ENCODE data around the gene SLF2. TPM values are rescaled to one million over a fixed set of nuclear protein-coding genes. Genes with fewer than 3 reads are reported as not detected.

SLF2 gene
- total RNA-seq, 1 donor from 2014 or later = 20.3 TPM

DNA sequence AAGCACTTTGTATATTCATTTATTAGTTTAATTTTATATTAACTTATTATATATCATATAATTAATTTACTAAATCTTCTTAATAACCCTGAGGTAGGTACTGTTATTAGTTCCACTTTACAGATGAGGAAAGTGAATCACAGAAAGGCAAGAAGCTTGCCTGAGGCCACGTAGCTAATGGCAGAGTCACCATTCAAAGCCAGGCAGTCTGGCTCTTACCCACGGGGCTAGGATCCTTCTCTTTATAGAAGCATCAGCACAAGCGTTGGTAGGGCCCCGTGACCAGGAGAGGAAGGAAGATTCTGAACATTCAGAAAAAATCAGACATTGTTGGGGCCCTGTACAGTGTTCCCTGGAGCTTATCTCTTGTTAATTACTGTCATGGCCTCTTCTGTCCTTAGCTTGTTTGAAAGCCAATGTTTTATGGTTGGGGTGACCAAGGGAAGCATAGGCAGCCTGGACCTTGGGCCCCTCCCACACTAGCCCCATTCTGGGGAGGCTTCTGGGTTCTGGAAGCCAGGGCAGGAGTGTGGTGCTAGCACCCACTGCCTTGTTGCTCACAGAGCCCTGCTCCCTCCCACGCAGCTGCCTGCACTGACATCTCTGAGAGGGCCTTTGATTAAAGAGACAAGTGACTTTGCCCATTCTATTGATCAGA is 31.1 kb upstream of the SLF2 start:
- H3K4me2 ChIP-seq (ENCODE audit: low read length) = peak overlapping the region; percentile 75
- H3K4me3 Mint-ChIP-seq (ENCODE audit: unreplicated experiment) = no peak overlapping the region
- H3K36me3 Mint-ChIP-seq (ENCODE audit: low read depth, unreplicated experiment) = peaks cover 2% of the 10 kb centered on the region
- H4K20me1 ChIP-seq (ENCODE audit: insufficient read depth, low read length) = no peaks in the 10 kb centered on the region
- no peaks in the 10 kb centered on the region for H3K36me3 ChIP-seq (ENCODE audit: insufficient read depth, low read length)
- H3K4me1 ChIP-seq (ENCODE audit: insufficient read depth, low read length) = peaks cover 29% of the 10 kb centered on the region
- H3K27me3 ChIP-seq (ENCODE audit: insufficient read depth, low read length) = no peaks in the 10 kb centered on the region
- no peaks in the 10 kb centered on the region for H3K9me3 ChIP-seq (ENCODE audit: insufficient read depth, low read depth, low read length)
- no peak overlapping the region for H3K4me3 ChIP-seq (ENCODE audit: insufficient read depth, low read depth, low read length)
- no peaks in the 10 kb centered on the region for H3K79me2 ChIP-seq (ENCODE audit: insufficient read depth, low read length)
- H3K27ac ChIP-seq (ENCODE audit: low read depth, low read length) = no peak overlapping the region
- TF ChIP-seq, protein P1, sequence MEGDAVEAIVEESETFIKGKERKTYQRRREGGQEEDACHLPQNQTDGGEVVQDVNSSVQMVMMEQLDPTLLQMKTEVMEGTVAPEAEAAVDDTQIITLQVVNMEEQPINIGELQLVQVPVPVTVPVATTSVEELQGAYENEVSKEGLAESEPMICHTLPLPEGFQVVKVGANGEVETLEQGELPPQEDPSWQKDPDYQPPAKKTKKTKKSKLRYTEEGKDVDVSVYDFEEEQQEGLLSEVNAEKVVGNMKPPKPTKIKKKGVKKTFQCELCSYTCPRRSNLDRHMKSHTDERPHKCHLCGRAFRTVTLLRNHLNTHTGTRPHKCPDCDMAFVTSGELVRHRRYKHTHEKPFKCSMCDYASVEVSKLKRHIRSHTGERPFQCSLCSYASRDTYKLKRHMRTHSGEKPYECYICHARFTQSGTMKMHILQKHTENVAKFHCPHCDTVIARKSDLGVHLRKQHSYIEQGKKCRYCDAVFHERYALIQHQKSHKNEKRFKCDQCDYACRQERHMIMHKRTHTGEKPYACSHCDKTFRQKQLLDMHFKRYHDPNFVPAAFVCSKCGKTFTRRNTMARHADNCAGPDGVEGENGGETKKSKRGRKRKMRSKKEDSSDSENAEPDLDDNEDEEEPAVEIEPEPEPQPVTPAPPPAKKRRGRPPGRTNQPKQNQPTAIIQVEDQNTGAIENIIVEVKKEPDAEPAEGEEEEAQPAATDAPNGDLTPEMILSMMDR (IDR thresholded peaks at IDR 0.05; ENCODE audit: insufficient read depth, low read depth, low read length) = no peak
- no peak for TF ChIP-seq EZH2 (IDR thresholded peaks at IDR 0.05; ENCODE audit: insufficient read depth, low read length)
- H3K27me3 Mint-ChIP-seq (ENCODE audit: low read depth, unreplicated experiment) = peaks cover 74% of the 10 kb centered on the region
- H3K27ac Mint-ChIP-seq (ENCODE audit: unreplicated experiment) = no peak overlapping the region
- no peaks in the 10 kb centered on the region for H3K9me3 Mint-ChIP-seq (ENCODE audit: unreplicated experiment)
- peak overlapping the region; percentile 9 for H2AFZ ChIP-seq (ENCODE audit: low read depth, low read length)
- peak overlapping the region; percentile 35 for H3K9ac ChIP-seq (ENCODE audit: low read length)
- DNase-seq (ENCODE audit: low read depth) = no peak
- no peak for FAIRE-seq
- peaks cover 3% of the 10 kb centered on the region for H3K4me1 Mint-ChIP-seq (ENCODE audit: low read depth, unreplicated experiment)

GRCh38 chr10:100882252-100882651 is 30.5 kb upstream of the SLF2 start:
- no peaks in the 10 kb centered on the region for H3K36me3 Mint-ChIP-seq (ENCODE audit: low read depth, unreplicated experiment)
- no peak for DNase-seq (ENCODE audit: low read depth)
- Histone ChIP-seq H3K9ac (ENCODE audit: low read length) (peak overlapping the region; percentile 35), H3K4me1 (ENCODE audit: insufficient read depth, low read length) (peaks cover 29% of the 10 kb centered on the region), H3K4me3 (ENCODE audit: insufficient read depth, low read depth, low read length) (no peak overlapping the region), H3K36me3 (ENCODE audit: insufficient read depth, low read length) (no peaks in the 10 kb centered on the region), H3K27me3 (ENCODE audit: insufficient read depth, low read length) (no peaks in the 10 kb centered on the region), H3K27ac (ENCODE audit: low read depth, low read length) (peak overlapping the region; percentile 42), H3K79me2 (ENCODE audit: insufficient read depth, low read length) (no peaks in the 10 kb centered on the region), H4K20me1 (ENCODE audit: insufficient read depth, low read length) (no peaks in the 10 kb centered on the region), H3K4me2 (ENCODE audit: low read length) (peak overlapping the region; percentile 75), H3K9me3 (ENCODE audit: insufficient read depth, low read depth, low read length) (no peaks in the 10 kb centered on the region), H2AFZ (ENCODE audit: low read depth, low read length) (peak overlapping the region; percentile 54)
- no peak for TF ChIP-seq EZH2 (IDR thresholded peaks at IDR 0.05; ENCODE audit: insufficient read depth, low read length)
- TF ChIP-seq, protein P1 (IDR thresholded peaks at IDR 0.05; ENCODE audit: insufficient read depth, low read depth, low read length) = no peak
- H3K9me3 Mint-ChIP-seq (ENCODE audit: unreplicated experiment) = no peaks in the 10 kb centered on the region
- H3K4me3 Mint-ChIP-seq (ENCODE audit: unreplicated experiment) = no peak overlapping the region
- no peak for FAIRE-seq
- H3K27me3 Mint-ChIP-seq (ENCODE audit: low read depth, unreplicated experiment) = peaks cover 74% of the 10 kb centered on the region
- peaks cover 3% of the 10 kb centered on the region for H3K4me1 Mint-ChIP-seq (ENCODE audit: low read depth, unreplicated experiment)
- H3K27ac Mint-ChIP-seq (ENCODE audit: unreplicated experiment) = no peak overlapping the region

- no peak for FAIRE-seq
- H3K4me2 ChIP-seq (ENCODE audit: low read length) = peak overlapping the region; percentile 75
- peak overlapping the region; percentile 35 for H3K9ac ChIP-seq (ENCODE audit: low read length)
Observed at GRCh38 chr10:100882671-100883311, 30.0 kb upstream of the SLF2 start.

More at GRCh38 chr10:100882671-100883311, 30.0 kb upstream of the SLF2 start:
- Histone ChIP-seq H2AFZ (ENCODE audit: low read depth, low read length) (peak overlapping the region; percentile 54), H3K9me3 (ENCODE audit: insufficient read depth, low read depth, low read length) (no peaks in the 10 kb centered on the region), H3K36me3 (ENCODE audit: insufficient read depth, low read length) (no peaks in the 10 kb centered on the region), H3K27ac (ENCODE audit: low read depth, low read length) (peak overlapping the region; percentile 42), H3K27me3 (ENCODE audit: insufficient read depth, low read length) (no peaks in the 10 kb centered on the region), H3K4me1 (ENCODE audit: insufficient read depth, low read length) (peaks cover 29% of the 10 kb centered on the region), H3K4me3 (ENCODE audit: insufficient read depth, low read depth, low read length) (no peak overlapping the region), H3K79me2 (ENCODE audit: insufficient read depth, low read length) (no peaks in the 10 kb centered on the region), H4K20me1 (ENCODE audit: insufficient read depth, low read length) (no peaks in the 10 kb centered on the region)
- H3K27ac Mint-ChIP-seq (ENCODE audit: unreplicated experiment) = no peak overlapping the region
- TF ChIP-seq, protein P1 (IDR thresholded peaks at IDR 0.05; ENCODE audit: insufficient read depth, low read depth, low read length) = no peak
- TF ChIP-seq EZH2 (IDR thresholded peaks at IDR 0.05; ENCODE audit: insufficient read depth, low read length) = no peak
- H3K9me3 Mint-ChIP-seq (ENCODE audit: unreplicated experiment) = no peaks in the 10 kb centered on the region
- peaks cover 3% of the 10 kb centered on the region for H3K4me1 Mint-ChIP-seq (ENCODE audit: low read depth, unreplicated experiment)
- peaks cover 73% of the 10 kb centered on the region for H3K27me3 Mint-ChIP-seq (ENCODE audit: low read depth, unreplicated experiment)
- DNase-seq (ENCODE audit: low read depth) = peak; percentile 61
- no peak overlapping the region for H3K4me3 Mint-ChIP-seq (ENCODE audit: unreplicated experiment)
- no peaks in the 10 kb centered on the region for H3K36me3 Mint-ChIP-seq (ENCODE audit: low read depth, unreplicated experiment)
